ENCODE measurements around the gene BAHD1.
A peak's percentile ranks its signal among the peaks of the same experiment; 100 is the strongest.

BAHD1 gene

DNA sequence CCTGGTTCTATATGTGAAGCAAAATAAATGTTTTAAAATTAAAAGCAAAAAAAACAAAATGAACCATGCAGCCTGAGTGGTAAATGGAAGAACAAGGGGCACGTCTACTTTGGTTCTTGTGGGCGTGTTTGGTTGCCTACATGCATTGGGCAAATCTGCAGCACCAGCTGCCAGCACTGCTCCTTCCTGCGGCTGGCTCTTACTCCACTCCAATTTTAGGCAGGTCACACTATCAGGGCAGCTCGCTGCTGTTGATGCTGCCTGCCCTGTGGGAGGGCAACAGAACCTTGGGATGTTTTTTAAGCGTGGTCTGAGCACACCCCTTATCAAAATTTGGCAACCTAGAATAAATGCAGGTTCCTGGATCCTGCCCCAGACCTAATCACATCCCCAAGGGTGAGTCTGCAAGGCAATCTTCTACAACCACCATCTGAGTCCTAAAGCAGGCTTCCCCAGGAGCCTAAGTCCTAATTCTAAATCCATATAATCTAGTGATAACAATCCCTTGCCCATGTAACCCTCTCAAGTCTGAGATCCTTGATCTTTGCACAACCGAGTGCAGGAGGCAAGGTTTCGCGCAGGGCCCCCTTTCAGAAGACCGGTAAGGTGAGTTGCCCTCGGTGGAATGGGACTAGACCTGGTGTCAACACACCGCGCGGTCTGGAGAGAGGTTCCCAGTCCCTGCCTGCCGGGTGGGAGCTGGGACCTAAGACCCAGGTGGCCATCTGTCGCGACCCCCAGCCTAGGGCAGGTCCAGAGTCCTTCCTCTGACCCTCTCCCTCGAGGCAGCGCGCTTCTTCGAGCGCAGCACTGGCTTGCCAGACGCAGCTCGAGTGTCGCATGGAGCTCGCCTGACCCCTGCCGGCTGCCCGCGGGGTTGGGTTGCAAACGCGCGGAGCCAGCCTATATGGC, 19.3 kb upstream of the BAHD1 start:
- DNase-seq = peak in 50 of 56 donors; percentile 18 to 82 (median 56)

DNA sequence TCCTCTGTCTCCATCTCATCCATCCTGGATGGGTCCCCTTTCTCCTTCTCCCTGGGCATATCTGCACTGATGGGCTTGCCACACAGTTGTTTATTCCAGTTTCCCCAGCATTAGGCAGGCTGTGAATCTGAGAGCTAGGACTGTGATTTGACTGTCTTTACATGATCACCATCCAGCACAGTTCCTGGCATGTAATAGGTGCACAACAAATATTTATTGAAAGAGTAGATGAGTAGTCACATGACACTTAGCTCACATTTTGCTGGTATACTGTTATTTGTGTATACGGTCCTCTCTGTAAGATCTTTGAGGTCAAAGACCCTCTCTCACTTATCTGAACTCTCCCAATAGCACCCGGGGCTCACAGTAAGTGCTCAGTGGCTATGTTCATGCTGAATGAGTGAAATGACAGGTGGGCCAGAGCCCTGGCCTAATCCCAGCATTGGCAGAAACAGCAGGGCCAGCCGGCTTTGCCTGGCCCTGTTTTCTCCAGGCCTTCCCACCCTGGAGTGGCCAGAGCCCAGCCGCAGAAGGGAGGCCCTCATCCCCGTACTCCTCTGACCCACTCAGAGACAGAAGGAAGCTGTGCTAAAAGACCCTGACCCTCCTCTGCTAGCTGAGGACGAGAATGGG, 16.2 kb upstream of the BAHD1 start:
- DNase-seq = no peak

DNA sequence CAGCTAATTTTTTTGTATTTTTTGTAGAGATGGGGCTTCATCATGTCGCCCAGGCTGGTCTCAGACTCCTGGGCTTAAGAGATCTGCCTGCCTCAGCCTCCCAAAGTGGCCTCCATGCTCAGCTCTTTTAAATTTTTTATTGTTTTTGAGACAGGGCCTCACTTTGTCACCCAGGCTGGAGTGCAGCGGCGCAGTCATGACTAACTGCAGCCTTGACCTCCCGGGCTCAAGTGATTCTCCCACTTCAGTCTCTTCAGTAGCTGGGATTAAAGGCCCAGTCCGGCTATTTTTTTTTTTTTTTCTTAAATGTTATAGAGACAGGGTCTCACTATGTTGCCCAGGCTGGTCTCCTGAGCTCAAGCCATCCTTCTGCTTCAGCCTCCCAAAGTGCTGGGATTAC, 15.1 kb upstream of the BAHD1 start:
- DNase-seq = no peak

DNA sequence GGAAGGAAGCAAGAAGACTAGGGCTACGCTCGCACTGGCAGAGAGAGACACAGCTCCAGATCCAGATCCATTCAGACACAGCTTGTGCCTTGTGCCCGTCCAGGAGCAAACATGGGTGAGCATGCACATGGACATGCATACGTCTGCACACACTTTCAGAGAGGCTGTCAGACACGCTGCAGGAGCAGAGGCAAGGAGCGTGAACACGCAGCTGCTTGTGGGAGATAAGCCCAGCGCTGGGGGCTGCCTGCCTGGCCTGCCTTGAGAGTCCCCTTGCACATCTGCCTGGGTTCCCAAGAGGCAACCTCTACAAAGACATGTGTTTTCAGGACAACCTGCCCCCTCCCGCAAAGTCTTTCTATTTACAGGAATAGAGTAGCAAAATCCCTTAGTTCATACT, 13.6 kb upstream of the BAHD1 start:
- no peak for DNase-seq

DNA sequence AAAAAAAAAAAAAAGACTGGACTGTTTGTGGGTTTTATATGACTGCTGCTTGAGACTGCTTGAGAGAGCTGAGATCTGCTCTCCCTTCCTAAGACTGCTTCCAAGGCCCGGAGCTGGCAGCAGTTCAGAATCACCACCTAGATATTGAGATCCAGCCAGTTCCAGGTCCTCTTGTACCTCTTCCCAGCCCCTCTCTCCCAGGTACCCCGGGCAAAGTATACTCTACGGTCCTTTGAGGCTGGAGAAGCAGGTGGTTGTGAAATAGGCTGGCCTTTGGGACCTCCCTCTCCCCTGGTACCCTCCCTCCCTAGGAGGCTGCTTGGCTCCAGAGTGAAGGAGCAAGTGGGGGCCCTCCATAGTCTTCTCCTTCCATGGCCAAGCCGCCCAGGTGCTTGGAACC, 12.6 kb upstream of the BAHD1 start:
- no peak for DNase-seq

DNA sequence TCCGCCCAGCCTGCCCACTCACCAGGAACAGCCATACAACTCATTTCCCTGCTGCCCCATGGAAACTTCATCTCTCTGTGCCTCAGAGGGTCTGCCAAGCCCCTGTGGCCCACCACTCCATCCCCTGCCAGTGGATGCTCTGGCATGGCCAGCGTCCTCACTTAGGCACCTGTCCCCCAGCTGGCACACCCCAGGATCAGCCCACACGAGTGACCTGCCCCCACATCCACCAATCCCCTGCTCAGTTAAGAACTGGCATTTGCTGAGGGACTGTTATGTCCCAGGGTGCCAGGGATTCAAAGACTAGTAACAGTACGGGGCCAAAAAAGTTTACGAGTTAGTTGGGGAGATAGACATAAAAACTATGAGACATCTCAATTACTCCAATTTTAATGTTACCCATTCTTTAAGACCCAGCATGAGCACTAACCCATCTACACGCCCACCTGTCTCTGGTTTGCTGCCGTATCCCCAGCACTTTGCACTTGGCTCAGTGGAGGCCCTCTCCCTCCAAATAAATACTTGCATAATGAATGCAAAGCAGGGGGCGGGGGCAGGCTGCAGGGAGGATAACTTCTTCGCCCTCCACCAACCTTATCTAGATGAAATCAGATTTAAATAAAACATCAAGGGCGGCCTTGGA, 11.6 kb upstream of the BAHD1 start:
- no peak for DNase-seq

DNA sequence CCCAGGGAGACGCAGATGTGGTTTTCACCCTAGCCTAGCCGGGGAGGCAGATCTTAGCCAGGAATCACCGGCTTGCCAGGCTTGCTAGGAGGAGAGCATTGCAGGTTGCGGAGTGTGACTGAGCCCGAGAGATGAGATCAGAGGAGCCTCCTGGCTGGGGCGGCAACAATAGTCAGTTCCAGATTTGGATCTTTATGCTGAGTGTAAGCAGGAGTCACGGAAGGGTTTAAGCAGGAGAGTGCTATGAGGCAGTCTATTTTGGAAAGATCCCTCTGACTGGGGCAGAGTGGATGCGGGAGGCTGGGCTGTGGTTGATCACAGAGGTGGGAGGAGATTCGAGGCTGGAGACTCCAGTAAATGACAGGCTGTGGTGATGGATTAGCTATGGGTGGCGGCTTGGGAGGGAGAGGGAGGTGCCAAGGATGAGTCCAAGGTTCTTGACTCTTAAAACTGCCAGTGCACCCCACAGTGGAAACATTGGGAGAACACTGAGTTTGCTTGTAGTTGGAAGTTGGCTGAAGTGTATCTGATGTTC, 10.4 kb upstream of the BAHD1 start:
- DNase-seq = no peak

DNA sequence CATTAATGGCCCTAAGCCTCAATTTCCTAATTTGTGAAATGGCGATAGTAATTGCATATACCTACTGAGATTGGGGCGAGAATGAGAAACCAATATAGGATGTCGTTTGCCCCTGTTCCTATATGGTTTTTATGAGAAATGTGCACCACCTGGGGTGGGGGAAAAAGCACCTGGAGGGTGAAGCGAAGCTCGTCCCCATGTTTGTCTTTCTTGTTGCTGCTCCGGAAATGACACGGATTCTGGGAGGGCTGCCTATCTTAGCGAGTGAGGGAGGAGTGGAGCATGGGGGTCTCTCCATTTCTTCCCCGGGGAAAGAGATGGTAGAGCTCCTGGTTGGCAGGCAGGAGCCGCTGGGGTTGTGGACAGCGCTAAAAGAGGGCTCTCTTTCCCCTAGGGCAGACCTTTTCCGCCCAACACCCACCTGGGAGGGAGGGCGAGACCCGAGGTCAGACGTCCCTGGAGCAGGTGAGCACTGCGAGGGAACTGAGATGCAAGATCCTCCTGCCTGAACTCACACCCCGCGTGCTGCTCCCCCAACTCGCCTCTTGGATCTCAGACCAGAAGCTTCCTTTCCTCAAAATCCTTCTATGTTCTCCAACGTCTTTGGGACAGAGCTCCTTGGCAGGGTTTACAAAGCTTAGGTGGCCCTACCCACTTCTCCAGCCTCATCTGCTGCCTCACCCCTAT, 5.6 kb upstream of the BAHD1 start:
- DNase-seq = no peak

DNA sequence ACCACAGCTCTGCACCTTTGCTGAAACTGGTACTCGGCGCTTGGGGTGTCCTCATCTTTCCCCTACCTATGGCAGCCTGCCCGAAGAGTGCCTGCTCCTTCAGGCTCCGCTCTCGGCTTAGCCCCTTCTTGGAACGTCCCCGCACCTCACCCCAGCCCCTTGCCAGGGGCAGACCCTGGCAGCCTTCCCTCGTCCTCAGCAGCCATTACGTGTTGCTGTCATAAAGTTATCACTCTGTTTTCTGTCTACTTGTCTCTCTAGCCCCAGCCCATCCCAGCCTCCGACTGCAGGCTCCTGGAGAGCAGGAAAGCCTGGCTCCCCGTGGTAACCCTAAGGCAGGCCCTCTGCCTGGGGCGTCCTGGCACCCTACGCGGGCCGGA, 5.1 kb upstream of the BAHD1 start:
- DNase-seq = peak in 1 of 56 donors; percentile 22

DNA sequence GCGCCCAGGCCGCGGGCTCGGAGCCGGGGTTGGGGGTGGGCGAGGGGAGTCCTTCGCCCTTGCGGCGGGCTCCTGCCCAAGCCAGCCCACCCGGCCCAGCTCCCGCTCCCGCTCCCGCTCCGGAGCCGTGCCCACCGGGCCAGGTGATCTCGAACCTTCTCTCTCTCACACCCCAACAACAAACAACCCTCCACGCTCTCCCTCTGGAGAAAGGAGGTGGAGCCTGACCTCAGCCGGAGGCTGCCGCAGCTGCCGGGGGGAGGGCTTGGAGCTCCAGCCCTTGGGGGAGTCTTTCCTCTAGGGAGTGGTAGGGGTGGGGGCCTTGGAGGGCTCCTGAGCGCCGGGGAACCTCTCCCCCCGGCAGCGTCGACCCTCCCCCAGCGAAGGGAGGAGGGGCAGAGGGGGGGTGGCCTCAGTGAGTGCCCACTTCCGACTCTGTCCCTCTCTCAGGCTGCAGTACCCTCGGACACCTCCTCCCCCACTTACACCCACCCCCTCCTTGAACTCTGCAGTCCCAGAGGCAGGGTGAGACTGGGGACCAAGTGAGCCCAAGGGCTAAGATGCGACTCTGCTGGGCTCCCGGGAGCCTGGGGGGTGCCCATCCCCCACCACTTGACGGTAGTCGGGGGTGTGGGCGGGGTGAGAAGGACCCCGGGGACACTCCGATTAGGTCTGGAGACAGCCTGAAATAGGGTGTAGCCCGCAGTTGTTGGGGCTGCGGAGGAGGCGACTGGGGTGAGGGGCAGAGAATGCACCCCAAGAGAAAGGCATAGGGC, 4.4 kb upstream of the BAHD1 start:
- peak in 7 of 56 donors; percentile 15 to 66 (median 19) for DNase-seq

DNA sequence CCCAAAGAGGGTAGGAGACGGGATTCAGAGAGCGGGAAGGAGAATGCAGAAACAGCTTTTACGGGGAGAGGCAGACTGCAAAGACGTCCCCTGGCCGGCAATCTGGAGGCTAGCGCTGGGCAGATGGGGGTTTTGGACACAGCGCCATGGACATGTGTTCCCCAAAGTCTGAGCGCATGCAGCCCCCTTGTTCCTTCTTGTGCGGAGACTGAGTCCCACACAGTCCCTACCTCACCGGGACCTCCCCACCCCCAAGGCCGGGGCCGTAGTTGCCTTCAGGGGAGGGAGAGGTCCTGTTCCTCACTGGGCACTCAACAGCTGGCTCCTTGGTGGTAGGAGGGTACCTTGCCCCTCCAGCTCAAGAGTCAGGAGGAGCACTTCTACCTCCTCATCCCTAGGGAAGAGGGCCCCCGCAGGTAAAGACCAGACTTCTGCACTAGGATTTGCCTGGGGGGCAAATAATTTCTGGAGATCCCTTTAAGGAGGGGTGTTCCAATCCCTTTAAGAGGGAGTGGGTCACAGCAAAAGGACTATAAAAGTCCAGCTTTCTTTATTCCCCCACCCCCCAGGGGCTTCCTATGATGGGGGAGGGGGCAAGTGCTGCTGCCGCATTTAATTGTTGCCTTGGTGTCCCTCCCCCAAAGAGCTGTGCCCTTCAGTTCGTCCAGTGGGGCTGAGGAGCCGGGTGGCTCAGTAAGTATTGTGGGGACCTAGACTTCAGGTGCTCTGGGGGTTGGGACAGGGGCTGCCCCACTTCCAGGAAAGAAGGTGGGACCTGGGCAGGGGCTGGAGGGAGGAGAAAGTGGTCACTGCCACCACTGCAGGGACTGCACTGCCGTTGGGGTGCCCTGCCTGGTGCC, 3.6 kb upstream of the BAHD1 start:
- DNase-seq = no peak

DNA sequence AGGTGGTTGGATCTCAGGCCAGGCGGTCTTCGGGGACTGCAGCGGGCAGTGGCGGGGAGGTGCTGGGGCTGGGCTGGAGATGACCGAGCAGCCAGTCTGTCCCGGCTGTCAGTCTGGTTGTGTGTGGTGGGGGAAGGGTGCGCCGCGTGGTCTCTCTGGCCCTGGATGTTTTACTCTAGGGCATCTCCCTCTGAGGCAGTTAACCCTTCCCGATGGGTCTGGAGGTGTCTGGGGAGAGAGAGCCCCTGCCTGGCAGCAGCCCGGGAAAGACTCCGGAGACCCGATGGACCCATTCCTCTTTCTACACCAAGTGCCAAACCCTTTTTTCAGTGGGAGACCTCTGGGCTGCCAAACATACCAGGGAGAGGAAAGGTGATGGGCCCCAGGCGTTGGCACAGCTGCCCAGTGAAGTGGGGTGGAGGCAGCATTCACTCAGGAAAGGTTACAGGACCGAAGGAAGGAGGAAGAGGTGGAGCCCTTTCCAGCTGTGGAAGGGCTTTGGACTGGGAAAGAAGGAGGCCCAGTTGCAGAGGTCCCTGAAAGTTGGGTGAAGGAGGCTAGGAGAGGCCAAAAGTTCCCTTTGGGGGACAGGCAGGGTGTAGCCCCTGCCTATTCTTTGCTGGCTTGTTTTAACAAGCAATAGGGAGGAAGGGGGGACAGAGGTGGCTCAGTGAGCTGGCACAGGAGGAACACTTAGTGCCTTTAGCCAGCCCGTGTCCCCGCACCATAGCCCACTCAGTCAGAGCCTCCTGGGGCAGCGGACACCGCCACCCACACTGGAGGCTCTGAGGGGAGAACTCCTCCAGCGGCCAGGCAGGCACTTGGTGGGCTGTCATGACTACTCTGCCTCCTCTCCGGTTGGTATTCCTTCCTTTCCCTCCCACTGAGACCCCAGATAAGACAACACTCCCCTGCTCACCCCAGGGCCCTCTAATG, 2.7 kb upstream of the BAHD1 start:
- no peak for DNase-seq

DNA sequence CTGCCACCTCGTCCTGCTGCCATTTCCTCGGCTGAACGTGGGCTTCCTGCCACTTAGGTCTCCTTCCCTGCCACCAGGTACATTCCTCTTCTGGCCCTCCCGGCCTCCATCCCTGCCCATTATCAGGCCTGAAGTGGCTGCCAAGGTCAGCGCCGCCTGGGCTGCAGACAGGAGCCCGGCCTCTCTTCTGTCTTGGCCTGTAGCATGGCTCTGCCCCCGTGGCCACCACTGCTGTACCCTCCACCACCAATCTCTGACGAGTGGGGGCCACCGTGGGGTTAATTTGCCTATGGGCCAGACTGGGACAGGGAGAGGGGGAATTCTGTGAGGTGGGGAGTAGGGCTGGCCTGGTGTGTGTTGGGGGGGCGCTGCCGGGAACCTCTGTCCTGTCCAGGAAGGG, 2.0 kb upstream of the BAHD1 start:
- DNase-seq = no peak

DNA sequence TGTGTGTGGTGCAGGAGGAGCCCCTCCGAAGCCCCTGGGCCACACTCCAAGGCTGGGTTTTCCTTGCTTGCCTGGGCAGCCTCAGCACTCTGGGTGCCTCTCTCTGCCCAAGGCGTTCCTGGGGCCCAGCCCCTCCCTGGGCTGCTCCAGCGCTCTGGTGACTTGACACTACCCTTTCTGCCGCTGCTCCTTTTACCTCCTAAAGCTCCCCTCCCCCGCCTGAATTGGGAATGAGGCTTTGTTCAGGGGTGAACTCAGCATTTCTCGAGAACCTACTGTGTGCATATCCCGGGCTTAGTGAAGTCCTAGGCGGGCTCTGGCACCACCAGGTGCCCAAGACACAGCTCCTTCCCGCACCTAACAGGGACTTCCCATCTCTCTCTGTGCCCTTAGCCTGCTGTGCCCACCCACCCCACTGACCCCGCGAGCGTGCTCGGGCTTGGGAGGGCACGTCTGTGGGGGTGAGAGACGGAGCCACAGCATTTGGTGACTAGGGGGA, 1.2 kb upstream of the BAHD1 start:
- DNase-seq = peak in 8 of 56 donors; percentile 11 to 38 (median 20)

DNA sequence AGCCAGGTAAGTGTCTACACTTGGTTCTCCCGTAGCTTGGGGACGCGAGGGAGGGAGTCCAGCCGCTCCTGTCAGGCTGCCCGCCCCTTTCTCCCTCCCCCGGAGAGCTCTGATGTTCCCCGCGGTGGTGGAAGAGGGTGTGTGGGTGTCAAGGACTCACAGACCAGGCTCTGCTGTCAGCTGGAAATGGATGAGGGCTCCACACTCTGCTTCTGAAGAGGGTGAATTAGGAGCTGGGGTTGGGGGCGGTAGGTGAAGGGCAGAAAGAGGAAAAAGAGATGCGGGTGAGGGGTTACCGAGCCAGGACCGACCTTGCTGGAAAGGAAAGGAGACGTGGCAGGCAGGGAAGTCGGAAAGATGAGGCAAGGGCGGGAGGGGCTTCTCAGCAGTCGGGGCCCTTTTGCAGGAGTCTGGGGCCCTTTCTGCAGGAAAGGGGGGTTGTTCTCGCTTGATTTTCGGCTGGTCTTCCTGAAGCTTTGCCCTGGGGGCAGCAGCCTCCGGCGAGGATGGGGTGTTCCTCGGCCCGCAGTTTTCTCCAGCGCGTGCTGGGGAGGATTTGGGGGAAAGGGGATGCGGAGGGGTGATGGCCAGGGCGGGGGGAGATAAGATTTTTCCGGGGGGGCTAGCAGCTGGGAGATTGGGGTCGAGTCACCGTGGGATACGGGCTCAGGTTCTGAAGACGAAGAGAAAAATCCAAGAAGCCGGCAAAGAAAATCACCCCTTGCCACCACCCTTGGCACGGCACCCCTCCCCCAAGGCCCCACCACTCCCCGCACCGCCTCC, 602 bp upstream of the BAHD1 start:
- peak in 19 of 56 donors; percentile 13 to 61 (median 37) for DNase-seq

DNA sequence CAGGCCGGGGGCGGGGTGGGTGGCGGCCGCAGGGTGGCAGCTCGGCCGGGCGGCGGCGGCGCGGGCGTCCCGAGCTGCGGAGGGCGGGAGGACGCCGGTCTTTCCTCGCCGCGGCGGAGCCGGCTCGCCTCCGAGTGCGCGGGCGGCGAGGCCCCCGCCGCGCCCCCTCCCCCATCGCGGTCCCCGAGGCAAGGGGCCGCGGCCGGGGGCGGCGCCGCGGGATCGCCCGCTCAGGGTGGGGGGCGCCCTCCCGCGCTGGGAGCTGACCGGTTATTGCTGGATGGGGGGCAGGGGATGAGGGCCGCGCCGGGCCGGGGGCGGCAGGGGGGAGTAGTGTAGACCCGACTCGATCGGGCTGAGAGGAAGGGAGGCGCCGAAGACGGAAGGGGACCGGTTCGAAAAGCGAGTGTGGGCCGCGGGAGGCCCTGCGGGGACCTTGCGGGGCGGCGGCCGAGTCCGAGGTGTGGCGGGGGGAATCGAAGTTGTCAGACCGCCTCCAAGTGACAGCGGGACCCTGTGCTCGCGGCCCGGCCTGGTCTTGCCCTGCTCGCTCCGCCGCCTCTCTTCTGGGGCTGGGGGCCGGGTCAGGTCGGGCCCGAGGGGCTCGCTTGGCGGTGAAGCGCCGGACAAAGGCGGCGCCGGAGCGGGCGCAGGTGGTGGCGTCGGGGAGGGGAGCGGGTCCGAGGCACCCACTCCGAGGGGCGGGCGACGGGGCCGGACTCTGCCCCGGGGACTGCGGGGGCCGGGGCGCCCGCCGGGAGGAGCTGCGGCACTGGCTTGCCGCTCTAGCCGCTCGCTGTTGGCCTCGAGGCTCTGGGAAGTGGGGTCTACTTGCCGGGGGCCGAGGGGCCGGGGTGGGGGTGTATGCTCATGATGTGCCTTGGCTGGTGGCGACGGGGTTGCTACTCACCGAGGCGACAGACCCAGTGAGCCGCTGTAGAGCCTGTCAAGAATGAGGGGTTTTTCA, 1.1 kb downstream of the BAHD1 start:
- DNase-seq = peak in 11 of 56 donors; percentile 13 to 50 (median 33)

Data from nucleus accumbens (tissue), 56 donors.